Esophagus muscularis mucosa (tissue), 4 donors: ENCODE results near the gene GUCA1C. TPM values are rescaled to one million over a fixed set of nuclear protein-coding genes. Genes with fewer than 3 reads are reported as not detected.

Source experiments
- DNase-seq: peaks from one replicate; pipeline ENCODE4 v3.0.0-alpha.2; 2017; ENCODE audit errors: extremely low spot score
- H3K27ac ChIP-seq, 4 donors: fragments of 200-600 bp; sonication (generic); replicated peaks in 1 of 4; 1 replicate in 3 of 4; 2 replicates in 1 of 4; pipeline ENCODE4 v1.5.1; 2016 to 2019; ENCODE audit warnings: mild to moderate bottlenecking in 1 of 4
- H3K27me3 ChIP-seq, 4 donors: fragments of 200-600 bp; sonication (generic); one replicate each; pipeline versions ENCODE4 v1.5.1 to v1.6.0; 2016 to 2019
- H3K36me3 ChIP-seq, 4 donors: fragments of 200-600 bp; sonication (generic); one replicate each; pipeline ENCODE4 v1.5.1; 2016 to 2019
- H3K4me1 ChIP-seq, 4 donors: fragments of 200-600 bp; sonication (generic); one replicate each; pipeline ENCODE4 v1.5.1; 2016 to 2019
- H3K4me3 ChIP-seq, 4 donors: fragments of 200-600 bp; sonication (generic); 1 replicate in 2 of 4; 2 replicates in 2 of 4; pipeline ENCODE4 v1.5.1; 2016 to 2019; ENCODE audit warnings: mild to moderate bottlenecking in 4 of 4, moderate library complexity in 1 of 4
- H3K9me3 ChIP-seq, 4 donors: fragments of 200-600 bp; sonication (generic); 1 replicate in 3 of 4; 2 replicates in 1 of 4; pipeline ENCODE4 v1.5.1; 2016 to 2019
- CTCF ChIP-seq, 3 experiments: fragments of 200-600 bp in 2 of 3; fragments of 450-650 bp in 1 of 3; sonication (generic) in 2 of 3; IDR thresholded peaks; one replicate each; pipeline ENCODE4 v1.5.1; 2017 to 2019; ENCODE audit warnings: antibody characterized with exemption in 3 of 3, mild to moderate bottlenecking in 2 of 3, moderate library complexity in 1 of 3
- EP300 ChIP-seq: sonication (generic); formaldehyde crosslinking; IDR thresholded peaks from one replicate; pipeline ENCODE4 v1.6.1; 2017; ENCODE audit warnings: antibody characterized with exemption
- POLR2A ChIP-seq: fragments of 450-650 bp; IDR thresholded peaks from one replicate; pipeline ENCODE4 v1.6.1; 2017; ENCODE audit warnings: antibody characterized with exemption, moderate library complexity, mild to moderate bottlenecking, low read depth
- POLR2AphosphoS5 ChIP-seq, 2 donors: sonication (generic); formaldehyde crosslinking; IDR thresholded peaks; one replicate each; pipeline ENCODE4 v1.6.1; 2017; ENCODE audit warnings: antibody characterized with exemption in 2 of 2
- WGBS: methylation state at CpG from one replicate; pipeline ENCODE4 v1.1.5; 2018; 5-methylcytosine and 5-hydroxymethylcytosine counted together
- intact Hi-C: fragments of 100-400 bp; cut with DNase I; formaldehyde crosslinking; loops from one replicate; pipeline ENCODE4 v1.15.1; 2023
- total RNA-seq, 4 donors: library from RNA; depleted of rRNA; stranded (reverse); fragments of >200 nt; gene quantifications; one replicate each; pipeline versions ENCODE4 v1.1.0 to v1.2.1, GENCODE V29; 2016

The GUCA1C gene
- total RNA-seq, 4 donors from 2014 or later, result not detected

GRCh38 chr3:108918866-108919265 lies 34.8 kb downstream of the GUCA1C start:
- Histone ChIP-seq H3K4me3 (no peak overlapping the region), H3K27me3 (peaks cover 0 to 1% (median 0%) of the 10 kb centered on the region in 4 donors), H3K36me3 (no peaks in the 10 kb centered on the region), H3K4me1 (no peaks in the 10 kb centered on the region), H3K9me3 (peaks cover 0 to 6% (median 0%) of the 10 kb centered on the region in 4 donors), H3K27ac (no peak overlapping the region)
- 90% methylated on average over 3 of the region's 3 CpGs for WGBS
- intact Hi-C loops, result no loop called here
- no peak for DNase-seq
- no peak for TF ChIP-seq POLR2AphosphoS5 (IDR thresholded peaks at IDR 0.05)

GRCh38 chr3:108914774-108915641 lies 38.7 kb downstream of the GUCA1C start:
- TF ChIP-seq POLR2AphosphoS5 (IDR thresholded peaks at IDR 0.05) (no peak), EP300 (no peak), POLR2A (no peak), CTCF (IDR thresholded peaks at IDR 0.05) (peak; percentile 48 to 75 (median 61))
- Histone ChIP-seq H3K4me1 (no peaks in the 10 kb centered on the region), H3K36me3 (no peaks in the 10 kb centered on the region), H3K27me3 (peaks cover 0 to 3% (median 0%) of the 10 kb centered on the region in 4 donors), H3K27ac (no peak overlapping the region), H3K4me3 (no peak overlapping the region), H3K9me3 (no peaks in the 10 kb centered on the region)
- no peak for DNase-seq
- 35% methylated on average over 6 of the region's 6 CpGs for WGBS
- intact Hi-C loops, result loop anchor here (2.0 kb wide), 1 partner anchor 252 kb away; no protein-coding TSS in a partner anchor

GRCh38 chr3:108909799-108910198 lies 43.9 kb downstream of the GUCA1C start:
- DNase-seq, result no peak
- Histone ChIP-seq H3K4me1 (no peaks in the 10 kb centered on the region), H3K4me3 (no peak overlapping the region), H3K36me3 (no peaks in the 10 kb centered on the region), H3K27ac (no peak overlapping the region), H3K27me3 (peaks cover 0 to 3% (median 0%) of the 10 kb centered on the region in 4 donors), H3K9me3 (no peaks in the 10 kb centered on the region)
- TF ChIP-seq POLR2A (no peak), CTCF (IDR thresholded peaks at IDR 0.05) (no peak), POLR2AphosphoS5 (IDR thresholded peaks at IDR 0.05) (no peak), EP300 (no peak)
- 91% methylated on average over 5 of the region's 5 CpGs for WGBS
- intact Hi-C loops, result no loop called here

- no peaks in the 10 kb centered on the region for H3K4me1 ChIP-seq
- WGBS, result 52% methylated on average over 1 of the region's 1 CpG
- no peak overlapping the region for H3K4me3 ChIP-seq
- H3K27ac ChIP-seq, result no peak overlapping the region
- H3K9me3 ChIP-seq, result no peaks in the 10 kb centered on the region
- no peak for TF ChIP-seq EP300
- TF ChIP-seq POLR2A, result no peak
- no peak for TF ChIP-seq CTCF (IDR thresholded peaks at IDR 0.05)
- no peak for TF ChIP-seq POLR2AphosphoS5 (IDR thresholded peaks at IDR 0.05)
- H3K36me3 ChIP-seq, result no peaks in the 10 kb centered on the region
- intact Hi-C loops, result no loop called here
- no peaks in the 10 kb centered on the region for H3K27me3 ChIP-seq
- no peak for DNase-seq
Measured at GRCh38 chr3:108907194-108907593, 46.5 kb downstream of the GUCA1C start.

GRCh38 chr3:108899530-108899929 lies 54.1 kb downstream of the GUCA1C start:
- Histone ChIP-seq H3K4me1 (no peaks in the 10 kb centered on the region), H3K4me3 (no peak overlapping the region), H3K36me3 (no peaks in the 10 kb centered on the region), H3K27ac (no peak overlapping the region), H3K9me3 (no peaks in the 10 kb centered on the region), H3K27me3 (no peaks in the 10 kb centered on the region)
- intact Hi-C loops, result no loop called here
- TF ChIP-seq POLR2A (no peak), EP300 (no peak), POLR2AphosphoS5 (IDR thresholded peaks at IDR 0.05) (no peak)
- 71% methylated on average over 3 of the region's 3 CpGs for WGBS
- no peak for DNase-seq
